Measurements from ENCODE around the gene HAUS3.
"Not testable (repeated sequence)": the region's sequence is repeated elsewhere in the genome, so short reads cannot be mapped to it uniquely, and the experiment has no call there.

Gene HAUS3

DNA sequence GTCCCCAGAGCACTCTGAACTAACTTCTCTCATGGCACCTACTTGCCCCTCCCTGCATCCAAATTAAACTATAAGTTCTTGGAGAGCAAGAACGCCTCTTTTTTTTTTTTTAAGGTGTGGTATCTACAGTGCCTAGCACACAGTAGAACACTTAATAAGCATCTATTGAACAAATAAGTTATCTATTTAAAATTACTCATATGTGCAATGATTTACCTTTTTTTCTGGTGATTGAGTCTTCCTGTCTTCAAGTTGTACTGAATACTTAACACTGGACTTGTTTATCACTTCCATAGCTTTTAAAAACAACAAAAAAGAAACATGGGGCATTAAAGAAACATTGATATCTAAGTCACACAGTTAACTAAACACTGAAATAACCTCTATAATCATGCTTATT is 29.1 kb downstream of the HAUS3 start:
- no peaks in the 10 kb centered on the region for H3K9me3 ChIP-seq (ENCODE audit: insufficient read depth, low read length, severe bottlenecking)
- DNase-seq: no peak
- no peak overlapping the region for H3K27ac ChIP-seq (ENCODE audit: low read length)
- no peak for ATAC-seq (ENCODE audit: insufficient read depth, low read depth)
- peaks cover 5% of the 10 kb centered on the region for H3K27me3 ChIP-seq (ENCODE audit: insufficient read depth, low read length, poor library complexity)
- no peak overlapping the region for H3K9ac ChIP-seq (ENCODE audit: low read depth, low read length)
- H3K4me1 ChIP-seq (ENCODE audit: insufficient read depth, low read length): no peaks in the 10 kb centered on the region
- no peaks in the 10 kb centered on the region for H3K79me2 ChIP-seq (ENCODE audit: insufficient read depth, low read length)
- H3K36me3 ChIP-seq (ENCODE audit: insufficient read depth, low read length): no peaks in the 10 kb centered on the region
- H3K4me2 ChIP-seq (ENCODE audit: insufficient read depth, low read length): no peak overlapping the region
- no peak overlapping the region for H3K4me3 ChIP-seq (ENCODE audit: low read depth in 1 of 2, low read length in 2 of 2)
- H2AFZ ChIP-seq (ENCODE audit: low read depth, low read length): no peak overlapping the region
- peaks cover 8% of the 10 kb centered on the region; the same call in 1 of the 2 replicates for H4K20me1 ChIP-seq (ENCODE audit: insufficient read depth, low read length)
- TF ChIP-seq EZH2 (IDR thresholded peaks at IDR 0.05; ENCODE audit: borderline replicate concordance, low read depth, low read length, severe bottlenecking): no peak
- TF ChIP-seq, protein P1, sequence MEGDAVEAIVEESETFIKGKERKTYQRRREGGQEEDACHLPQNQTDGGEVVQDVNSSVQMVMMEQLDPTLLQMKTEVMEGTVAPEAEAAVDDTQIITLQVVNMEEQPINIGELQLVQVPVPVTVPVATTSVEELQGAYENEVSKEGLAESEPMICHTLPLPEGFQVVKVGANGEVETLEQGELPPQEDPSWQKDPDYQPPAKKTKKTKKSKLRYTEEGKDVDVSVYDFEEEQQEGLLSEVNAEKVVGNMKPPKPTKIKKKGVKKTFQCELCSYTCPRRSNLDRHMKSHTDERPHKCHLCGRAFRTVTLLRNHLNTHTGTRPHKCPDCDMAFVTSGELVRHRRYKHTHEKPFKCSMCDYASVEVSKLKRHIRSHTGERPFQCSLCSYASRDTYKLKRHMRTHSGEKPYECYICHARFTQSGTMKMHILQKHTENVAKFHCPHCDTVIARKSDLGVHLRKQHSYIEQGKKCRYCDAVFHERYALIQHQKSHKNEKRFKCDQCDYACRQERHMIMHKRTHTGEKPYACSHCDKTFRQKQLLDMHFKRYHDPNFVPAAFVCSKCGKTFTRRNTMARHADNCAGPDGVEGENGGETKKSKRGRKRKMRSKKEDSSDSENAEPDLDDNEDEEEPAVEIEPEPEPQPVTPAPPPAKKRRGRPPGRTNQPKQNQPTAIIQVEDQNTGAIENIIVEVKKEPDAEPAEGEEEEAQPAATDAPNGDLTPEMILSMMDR (IDR thresholded peaks at IDR 0.05; ENCODE audit: borderline replicate concordance, extremely low read depth, low read length, poor library complexity, severe bottlenecking): no peak

DNA sequence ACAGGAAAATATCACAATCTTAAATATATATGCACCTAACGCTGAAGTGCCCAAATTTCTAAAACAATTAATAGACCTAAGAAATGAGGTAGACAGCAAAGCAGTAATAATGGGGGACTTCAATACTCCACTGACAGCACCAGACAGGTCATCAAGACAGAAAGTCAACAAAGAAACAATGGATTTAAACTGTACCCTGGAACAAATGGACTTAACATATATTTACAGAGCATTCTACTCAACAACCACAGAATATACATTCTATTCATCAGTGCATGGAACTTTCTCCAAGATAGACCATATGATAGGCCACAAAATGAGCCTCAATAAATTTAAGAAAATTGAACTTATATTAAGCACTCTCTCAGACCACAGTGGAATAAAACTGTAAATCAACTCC is 39.1 kb downstream of the HAUS3 start:
- H3K9me3 ChIP-seq (ENCODE audit: insufficient read depth, low read length, severe bottlenecking); H3K36me3 ChIP-seq (ENCODE audit: insufficient read depth, low read length); H3K4me1 ChIP-seq (ENCODE audit: insufficient read depth, low read length); H3K27ac ChIP-seq (ENCODE audit: low read length); ATAC-seq (ENCODE audit: insufficient read depth, low read depth); H3K79me2 ChIP-seq (ENCODE audit: insufficient read depth, low read length); H3K4me2 ChIP-seq (ENCODE audit: insufficient read depth, low read length); H3K9ac ChIP-seq (ENCODE audit: low read depth, low read length); H3K4me3 ChIP-seq (ENCODE audit: low read depth in 1 of 2, low read length in 2 of 2); H3K27me3 ChIP-seq (ENCODE audit: insufficient read depth, low read length, poor library complexity); H2AFZ ChIP-seq (ENCODE audit: low read depth, low read length); H4K20me1 ChIP-seq (ENCODE audit: insufficient read depth, low read length); DNase-seq: not testable (repeated sequence)

GRCh38 chr4:2194496-2194895 is 47.4 kb downstream of the HAUS3 start:
- no peak for DNase-seq
- no peak for TF ChIP-seq EZH2 (IDR thresholded peaks at IDR 0.05; ENCODE audit: borderline replicate concordance, low read depth, low read length, severe bottlenecking)
- TF ChIP-seq, protein P1 (IDR thresholded peaks at IDR 0.05; ENCODE audit: borderline replicate concordance, extremely low read depth, low read length, poor library complexity, severe bottlenecking): no peak
- Histone ChIP-seq H3K79me2 (ENCODE audit: insufficient read depth, low read length) (no peaks in the 10 kb centered on the region), H3K4me3 (ENCODE audit: low read depth in 1 of 2, low read length in 2 of 2) (no peak overlapping the region), H3K4me1 (ENCODE audit: insufficient read depth, low read length) (no peaks in the 10 kb centered on the region), H2AFZ (ENCODE audit: low read depth, low read length) (no peak overlapping the region), H3K36me3 (ENCODE audit: insufficient read depth, low read length) (no peaks in the 10 kb centered on the region), H3K9ac (ENCODE audit: low read depth, low read length) (no peak overlapping the region), H4K20me1 (ENCODE audit: insufficient read depth, low read length) (no peaks in the 10 kb centered on the region), H3K4me2 (ENCODE audit: insufficient read depth, low read length) (no peak overlapping the region), H3K9me3 (ENCODE audit: insufficient read depth, low read length, severe bottlenecking) (no peaks in the 10 kb centered on the region), H3K27me3 (ENCODE audit: insufficient read depth, low read length, poor library complexity) (no peaks in the 10 kb centered on the region), H3K27ac (ENCODE audit: low read length) (no peak overlapping the region)
- no peak for ATAC-seq (ENCODE audit: insufficient read depth, low read depth)

DNA sequence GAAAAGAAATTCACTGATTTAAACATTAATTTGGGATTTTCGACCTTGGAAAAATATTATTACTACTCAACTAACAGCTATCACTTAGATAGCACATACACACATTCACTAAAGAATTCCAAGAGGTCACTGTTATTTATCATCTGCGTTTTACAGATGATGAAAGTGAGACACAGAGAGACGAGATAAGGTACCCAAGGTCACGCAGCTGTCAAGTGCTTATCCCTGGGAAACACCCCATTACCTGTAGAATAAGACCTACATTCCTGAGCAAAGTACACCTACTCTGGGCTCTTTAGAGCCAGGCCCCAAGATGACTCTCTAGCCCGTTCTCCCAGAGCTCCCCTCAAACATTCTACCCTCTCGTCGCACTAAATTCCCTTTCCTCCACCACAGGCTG is 48.6 kb downstream of the HAUS3 start:
- no peak for DNase-seq
- no peaks in the 10 kb centered on the region for H3K9me3 ChIP-seq (ENCODE audit: insufficient read depth, low read length, severe bottlenecking)
- no peak overlapping the region for H3K4me2 ChIP-seq (ENCODE audit: insufficient read depth, low read length)
- H3K9ac ChIP-seq (ENCODE audit: low read depth, low read length): no peak overlapping the region
- no peaks in the 10 kb centered on the region for H4K20me1 ChIP-seq (ENCODE audit: insufficient read depth, low read length)
- no peaks in the 10 kb centered on the region for H3K4me1 ChIP-seq (ENCODE audit: insufficient read depth, low read length)
- H3K36me3 ChIP-seq (ENCODE audit: insufficient read depth, low read length): no peaks in the 10 kb centered on the region
- no peak for ATAC-seq (ENCODE audit: insufficient read depth, low read depth)
- H3K79me2 ChIP-seq (ENCODE audit: insufficient read depth, low read length): no peaks in the 10 kb centered on the region
- H3K27me3 ChIP-seq (ENCODE audit: insufficient read depth, low read length, poor library complexity): no peaks in the 10 kb centered on the region
- TF ChIP-seq, protein P1 (IDR thresholded peaks at IDR 0.05; ENCODE audit: borderline replicate concordance, extremely low read depth, low read length, poor library complexity, severe bottlenecking): no peak
- TF ChIP-seq EZH2 (IDR thresholded peaks at IDR 0.05; ENCODE audit: borderline replicate concordance, low read depth, low read length, severe bottlenecking): no peak
- H3K27ac ChIP-seq (ENCODE audit: low read length): no peak overlapping the region
- no peak overlapping the region for H3K4me3 ChIP-seq (ENCODE audit: low read depth in 1 of 2, low read length in 2 of 2)
- no peak overlapping the region for H2AFZ ChIP-seq (ENCODE audit: low read depth, low read length)
